HCT116 (cell line): Measurements from ENCODE around the gene SLC35B2. TPM values are rescaled to one million over a fixed set of nuclear protein-coding genes. Genes with fewer than 3 reads are reported as not detected.

Experiments used
- ATAC-seq: fragments of 200-7000 bp; cut with Tn5 transposase; 2 replicates; pipeline ENCODE4 v1.9.1; 2020; ENCODE audit warnings: mild to moderate bottlenecking, moderate library complexity
- BruUV-seq: library from RNA; stranded (reverse); fragments of 400-500 nt; replicated peaks from 2 replicates; lab custom pipeline; 2021; lab: Mats Ljungman, UMichigan
- CTCF ChIA-PET: fragments of 300-600 bp; sonication (Branson Sonifier 250); formaldehyde crosslinking; loops from one replicate; lab custom pipeline; 2021; ENCODE audit warnings: antibody characterized with exemption; lab: Charles Lee
- POLR2A ChIA-PET: fragments of 300-600, 350-600 bp; sonication (Branson Sonifier 250); formaldehyde crosslinking; loops from one replicate; lab custom pipeline; 2021; ENCODE audit warnings: antibody characterized with exemption; lab: Charles Lee
- RAD21 ChIA-PET, 2 experiments: fragments of 300-600 bp; sonication (Branson Sonifier 250); formaldehyde crosslinking; loops; one replicate each; lab custom pipeline; 2023; ENCODE audit warnings: low total read pairs in 2 of 2; ENCODE audit not compliant: uncharacterized antibody in 2 of 2, unreplicated experiment in 2 of 2, low non-redundant PET in 1 of 2; lab: Charles Lee
- DNase-seq: peaks from one replicate; pipeline ENCODE4 v3.0.0-alpha.2; 2010; ENCODE audit warnings: low read depth, low spot score
- H2AFZ ChIP-seq: fragments of 200-600 bp; shearing (Covaris generic), sonication (generic); 2 replicates; pipeline ENCODE4 v1.6.1; 2017; ENCODE audit warnings: low read depth, mixed run types, mixed read lengths, antibody characterized with exemption, low read length; ENCODE audit not compliant: poor library complexity, severe bottlenecking
- H3K27ac ChIP-seq: 2 replicates; pipeline ENCODE4 v1.5.1; 2012; ENCODE audit warnings: low read depth, low read length
- H3K27me3 ChIP-seq: fragments of 200-600 bp; sonication (generic); 2 replicates; pipeline ENCODE4 v1.6.1; 2016; ENCODE audit warnings: mixed run types, low read length, mixed read lengths; ENCODE audit not compliant: insufficient read depth
- H3K36me3 ChIP-seq, 2 experiments: fragments of 200-500 bp in 1 of 2; fragments of 200-600 bp in 1 of 2; sonication (Bioruptor generic) in 1 of 2; sonication (generic) in 1 of 2; 2 replicates each; pipeline versions ENCODE4 v1.5.1 to v1.6.1; 2014 to 2016; ENCODE audit warnings: low read length in 2 of 2, inconsistent platforms in 1 of 2, mixed read lengths in 1 of 2, mixed run types in 1 of 2; ENCODE audit not compliant: insufficient read depth in 2 of 2, control insufficient read depth in 1 of 2
- H3K4me1 ChIP-seq, 2 experiments: fragments of 200-600 bp in 1 of 2; sonication (generic) in 1 of 2; 2 replicates each; pipeline versions ENCODE4 v1.5.1 to v1.6.1; 2012 to 2017; ENCODE audit warnings: low read length in 2 of 2, inconsistent platforms in 1 of 2, mild to moderate bottlenecking in 1 of 2, mixed read lengths in 1 of 2, mixed run types in 1 of 2, moderate library complexity in 1 of 2; ENCODE audit not compliant: insufficient read depth in 2 of 2, control insufficient read depth in 1 of 2
- H3K4me2 ChIP-seq: fragments of 200-600 bp; sonication (generic); 2 replicates; pipeline ENCODE4 v1.6.1; 2017; ENCODE audit warnings: mixed run types, low read length, mixed read lengths
- H3K4me3 ChIP-seq, 2 experiments: fragments of 200-600 bp in 1 of 2; sonication (generic) in 1 of 2; replicated peaks in 1 of 2; 2 replicates each; pipeline ENCODE4 v1.5.1; 2011 to 2016; ENCODE audit warnings: low read length in 2 of 2, control low read depth in 1 of 2, low read depth in 1 of 2, mild to moderate bottlenecking in 1 of 2, mixed read lengths in 1 of 2, mixed run types in 1 of 2
- H3K79me2 ChIP-seq: fragments of 200-600 bp; sonication (generic); 2 replicates; pipeline ENCODE4 v1.6.1; 2017; ENCODE audit warnings: mild to moderate bottlenecking, mixed run types, low read length, moderate library complexity, mixed read lengths; ENCODE audit not compliant: insufficient read depth
- H3K9ac ChIP-seq: fragments of 200-600 bp; sonication (generic); 2 replicates; pipeline ENCODE4 v1.6.1; 2016; ENCODE audit warnings: low read length, mixed read lengths
- H3K9me2 ChIP-seq: fragments of 200-600 bp; sonication (generic), shearing (Covaris generic); 2 replicates; pipeline ENCODE4 v1.6.1; 2017; ENCODE audit warnings: mixed run types, mild to moderate bottlenecking, moderate library complexity; ENCODE audit not compliant: insufficient read depth
- H3K9me3 ChIP-seq, 2 experiments: fragments of 200-500 bp in 1 of 2; fragments of 200-600 bp in 1 of 2; sonication (Bioruptor generic) in 1 of 2; sonication (generic) in 1 of 2; 2 replicates each; pipeline ENCODE4 v1.6.1; 2014 to 2017; ENCODE audit warnings: low read length in 2 of 2, mixed read lengths in 2 of 2, inconsistent platforms in 1 of 2, low read depth in 1 of 2, mild to moderate bottlenecking in 1 of 2, mixed run types in 1 of 2, moderate library complexity in 1 of 2; ENCODE audit not compliant: control insufficient read depth in 1 of 2, insufficient read depth in 1 of 2
- H4K20me1 ChIP-seq: fragments of 200-600 bp; sonication (generic), shearing (Covaris generic); 2 replicates; pipeline ENCODE4 v1.6.1; 2017; ENCODE audit warnings: mixed run types, mild to moderate bottlenecking, moderate library complexity; ENCODE audit not compliant: insufficient read depth
- CBX3 ChIP-seq: IDR thresholded peaks from 2 replicates; pipeline ENCODE4 v1.6.1; 2012; ENCODE audit warnings: low read depth
- EGR1 ChIP-seq: IDR thresholded peaks from 2 replicates; pipeline ENCODE4 v1.6.1; 2012; ENCODE audit warnings: low read depth
- FOSL1 ChIP-seq: IDR thresholded peaks from 2 replicates; pipeline ENCODE4 v1.6.1; 2012; ENCODE audit warnings: low read depth
- JUND ChIP-seq: IDR thresholded peaks from 2 replicates; pipeline ENCODE4 v1.6.1; 2012
- MAX ChIP-seq: IDR thresholded peaks from 2 replicates; pipeline ENCODE4 v1.6.1; 2012
- POLR2A ChIP-seq: IDR thresholded peaks from 2 replicates; pipeline ENCODE4 v1.7.0; 2011; ENCODE audit warnings: borderline replicate concordance; ENCODE audit not compliant: insufficient read depth, insufficient read length; ENCODE audit errors: extremely low read depth
- POLR2AphosphoS5 ChIP-seq: IDR thresholded peaks from 2 replicates; pipeline ENCODE4 v1.6.1; 2011; ENCODE audit warnings: mild to moderate bottlenecking, low read depth, low read length, moderate library complexity
- RAD21 ChIP-seq: IDR thresholded peaks from 2 replicates; pipeline ENCODE4 v1.6.1; 2012; ENCODE audit warnings: low read depth, mild to moderate bottlenecking
- SRF ChIP-seq: IDR thresholded peaks from 2 replicates; pipeline ENCODE4 v1.6.1; 2012; ENCODE audit warnings: low read depth
- ZFX ChIP-seq: fragments of 450-650 bp; IDR thresholded peaks from 2 replicates; pipeline ENCODE4 v1.6.1; 2017
- ZNF274 ChIP-seq: fragments of 200-500 bp; sonication (Bioruptor generic); IDR thresholded peaks from 2 replicates; pipeline ENCODE4 v1.6.1; 2014; ENCODE audit warnings: mild to moderate bottlenecking, low read depth, low read length, inconsistent platforms
- intact Hi-C: fragments of 100-400 bp; cut with micrococcal nuclease; formaldehyde crosslinking; loops from 2 replicates; pipeline ENCODE4 v1.10.0; 2022
- total RNA-seq: library from RNA; stranded (reverse); gene quantifications from one replicate; pipeline ENCODE4 v1.2.1, GENCODE V29; 2021; ENCODE audit not compliant: unreplicated experiment

SLC35B2 gene
- total RNA-seq, 1 experiment from 2014 or later = 50.5 TPM

GRCh38 chr6:44230034-44230675 is 27.2 kb downstream of the SLC35B2 start:
- peaks cover 19 to 58% of the 10 kb centered on the region in 2 experiments; a peak in 3 of 4 replicates for H3K36me3 ChIP-seq
- peaks cover 39% of the 10 kb centered on the region for H3K79me2 ChIP-seq
- H3K9ac ChIP-seq = no peak overlapping the region
- no peaks in the 10 kb centered on the region for H3K27me3 ChIP-seq
- H3K4me3 ChIP-seq = no peak overlapping the region
- RAD21 ChIA-PET = no interaction called here
- H3K4me2 ChIP-seq = no peak overlapping the region
- H3K9me2 ChIP-seq = no peaks in the 10 kb centered on the region
- no peaks in the 10 kb centered on the region for H3K9me3 ChIP-seq
- ATAC-seq (no peak), DNase-seq (no peak)
- peaks cover 4% of the 10 kb centered on the region; the same call in 1 of the 2 replicates for H4K20me1 ChIP-seq
- H3K4me1 ChIP-seq = peaks cover 20 to 31% of the 10 kb centered on the region in 2 experiments; a peak in 3 of 4 replicates
- BruUV-seq = no TSS peak
- H2AFZ ChIP-seq = no peak overlapping the region
- intact Hi-C loops = no loop called here
- no peak overlapping the region for H3K27ac ChIP-seq
- POLR2A ChIA-PET = interaction anchor here (0.8 kb wide), 1 partner anchor 16 kb away, joined by 5 read pairs; the partner anchor contains the start of gene HSP90AB1
- no peak for TF ChIP-seq SRF
- TF ChIP-seq RAD21 = no peak
- no peak for TF ChIP-seq FOSL1
- TF ChIP-seq POLR2A = no peak
- TF ChIP-seq POLR2AphosphoS5 = no peak
- TF ChIP-seq JUND = no peak
- no peak for TF ChIP-seq ZFX
- TF ChIP-seq EGR1 = no peak
- no peak for TF ChIP-seq ZNF274
- no peak for TF ChIP-seq CBX3
- TF ChIP-seq MAX = no peak
- CTCF ChIA-PET = interaction anchor here (1.3 kb wide), 1 partner anchor 9 kb away, joined by 5 read pairs; no protein-coding TSS in a partner anchor
